GM23248 (cell line): ENCODE results near the gene ZNF540.

Experiments
- EZH2 ChIP-seq: fragments of 200-600 bp; sonication (generic); IDR thresholded peaks from 2 replicates; pipeline ENCODE4 v1.6.1; 2018; ENCODE audit warnings: antibody characterized with exemption, mild to moderate bottlenecking; ENCODE audit not compliant: insufficient read depth, poor library complexity, severe bottlenecking
- EZH2phosphoT487 ChIP-seq: fragments of 200-600 bp; sonication (generic); IDR thresholded peaks from 2 replicates; pipeline ENCODE4 v1.6.1; 2018; ENCODE audit warnings: antibody characterized with exemption, moderate library complexity, mild to moderate bottlenecking, low read depth; ENCODE audit not compliant: insufficient read depth

DNA sequence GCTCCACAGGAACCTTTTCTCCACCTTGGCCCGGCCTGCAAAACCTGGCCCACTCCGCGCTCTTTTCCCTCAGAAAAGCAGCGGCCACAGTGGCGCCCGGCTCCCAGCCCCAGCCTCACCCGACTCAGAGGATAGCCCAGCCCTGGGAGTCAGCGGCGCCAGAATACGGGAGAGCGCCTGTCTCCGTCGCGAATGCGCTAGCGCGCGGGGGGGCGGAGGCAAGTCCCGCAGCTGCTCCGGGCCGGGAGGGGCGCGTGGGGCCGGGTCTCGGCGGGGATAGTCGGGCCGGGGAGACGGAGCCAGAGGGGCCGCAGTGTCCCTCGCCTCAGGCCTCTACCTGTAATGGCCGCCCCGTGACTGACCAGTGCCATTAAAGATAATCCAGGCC is 60.6 kb downstream of the ZNF540 start, which contains the start of gene ZFP30:
- TF ChIP-seq EZH2phosphoT487 (no peak), EZH2 (no peak)
